ENCODE data around the gene LIF.

The LIF gene

DNA sequence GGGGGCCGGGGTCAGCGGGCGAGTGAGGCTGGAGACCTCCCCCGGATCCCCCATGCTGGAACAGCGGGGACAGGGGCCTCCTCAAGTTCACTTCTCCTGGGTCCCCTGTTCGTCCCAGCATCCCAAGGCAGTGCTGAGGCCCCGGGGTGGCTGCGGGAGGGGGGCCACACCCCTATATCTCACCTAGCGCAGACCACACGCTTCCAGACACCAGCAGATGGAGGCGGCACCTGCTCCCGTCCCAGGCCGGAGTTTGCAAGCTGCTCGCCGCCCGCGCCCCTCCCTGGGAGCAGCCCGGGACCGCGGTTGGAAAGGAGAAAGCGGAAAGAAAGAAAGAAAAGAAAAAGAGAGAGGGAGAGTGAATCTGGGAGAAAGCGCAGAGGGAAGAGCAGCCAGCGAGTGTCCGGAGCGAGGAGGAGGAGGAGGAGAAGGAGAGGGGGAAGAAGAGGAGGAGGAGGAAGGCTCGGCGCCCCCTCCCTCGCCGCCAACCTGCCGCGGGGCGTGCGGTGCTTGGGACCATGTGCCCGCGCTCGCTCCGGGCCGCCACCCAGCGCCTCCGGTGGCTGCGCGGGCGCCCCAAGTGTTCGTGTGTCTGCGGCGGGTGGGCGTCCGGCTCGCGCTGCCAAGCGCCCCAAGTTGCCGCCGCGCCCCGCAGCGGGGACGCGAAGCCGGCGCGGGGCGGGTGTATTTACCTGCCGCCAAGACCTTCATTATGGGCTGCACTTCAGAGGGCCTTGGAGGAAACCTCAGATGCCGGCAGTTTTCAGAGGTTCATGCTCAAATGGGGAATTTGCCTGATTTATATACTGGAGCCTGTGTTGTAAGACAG is at the start of gene LIF:
LIF (minus strand) TSS at position 775 of the 829 bp plus-strand sequence; CDS start at position 711, 64 bp downstream.
- peak; percentile 88 for DNase-seq (ENCODE audit: low spot score)

DNA sequence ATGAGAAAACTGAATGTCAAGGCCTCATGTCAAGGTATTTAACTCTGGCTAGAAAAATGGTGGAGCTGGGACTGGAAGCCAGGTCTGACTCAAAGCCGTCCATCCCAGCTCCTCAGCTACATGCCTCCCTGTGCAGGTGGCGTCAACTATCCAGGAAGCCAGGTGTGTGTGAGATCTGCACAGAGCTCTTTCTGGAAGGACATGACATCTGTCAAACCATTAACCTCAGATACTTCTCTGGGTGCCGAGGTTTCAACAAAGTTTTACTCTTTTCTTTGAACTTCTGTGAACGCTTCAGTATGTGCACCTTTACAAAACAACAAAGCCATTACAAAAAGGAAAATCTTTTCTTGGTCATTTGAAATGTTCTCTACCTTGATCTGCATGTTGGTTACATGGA is 49.8 kb upstream of the LIF start:
- no peak for DNase-seq (ENCODE audit: low spot score)

DNA sequence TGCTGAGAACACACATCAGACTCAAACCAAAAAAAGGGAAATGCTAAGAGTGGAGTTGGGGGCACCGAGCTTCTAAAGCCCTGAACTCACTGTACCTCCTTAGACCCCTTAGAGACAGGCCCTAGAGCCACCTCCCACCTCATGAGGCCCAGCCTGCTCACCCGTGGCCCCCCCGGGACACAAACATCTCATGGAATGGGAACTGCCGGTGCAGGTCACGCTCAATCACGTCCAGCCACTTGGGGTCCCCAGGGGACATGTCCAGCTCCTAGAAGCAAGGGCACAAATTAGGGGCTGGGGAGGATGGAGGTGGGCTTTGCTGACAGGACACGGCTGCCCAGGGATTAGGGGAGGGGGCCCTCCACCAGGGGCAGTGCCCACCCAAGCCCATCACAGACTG is 49.0 kb upstream of the LIF start:
- no peak for DNase-seq (ENCODE audit: low spot score)

DNA sequence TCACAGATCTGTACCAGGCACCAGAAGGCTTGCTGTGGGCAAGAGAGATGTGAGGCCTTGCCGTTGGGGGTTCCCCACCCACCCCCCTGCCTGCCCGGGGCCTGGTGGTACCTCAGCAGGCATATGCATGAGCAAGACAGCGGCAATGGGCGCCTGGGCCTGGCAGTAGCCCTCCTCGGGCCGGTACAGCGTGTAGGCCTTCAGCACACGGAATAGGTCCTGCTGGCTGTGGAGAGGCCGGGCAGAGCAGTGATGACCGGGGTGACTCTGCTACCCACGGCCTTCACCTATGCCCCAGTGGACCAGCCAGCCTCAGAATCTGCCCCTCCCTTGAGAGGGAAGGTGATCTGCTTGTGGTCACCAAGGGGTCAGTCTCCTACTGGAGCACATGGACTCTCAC is 48.3 kb upstream of the LIF start:
- DNase-seq (ENCODE audit: low spot score): no peak

- DNase-seq (ENCODE audit: low spot score): no peak
Observed at GRCh38 chr22:30294066-30294465, 47.5 kb upstream of the LIF start.

DNA sequence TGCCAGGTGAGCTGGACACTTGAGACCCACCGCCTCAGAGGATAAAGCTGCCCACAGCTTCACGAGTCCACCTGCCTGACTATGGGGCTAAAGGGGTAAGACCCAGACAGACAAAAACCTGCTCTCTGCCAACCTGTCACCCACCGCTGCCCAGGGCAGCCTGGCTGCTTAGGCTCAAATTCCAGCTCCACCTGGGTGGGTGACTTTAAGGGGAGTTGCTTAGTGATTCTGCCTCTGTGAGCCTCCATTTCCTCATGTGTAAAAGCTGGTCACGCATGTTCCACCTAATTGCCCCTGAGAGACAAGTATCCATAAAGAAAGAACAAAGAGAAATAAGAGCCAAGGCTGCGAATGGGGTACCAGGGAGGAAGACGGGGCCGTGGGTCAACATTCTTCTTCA is 46.5 kb upstream of the LIF start:
- no peak for DNase-seq (ENCODE audit: low spot score)

DNA sequence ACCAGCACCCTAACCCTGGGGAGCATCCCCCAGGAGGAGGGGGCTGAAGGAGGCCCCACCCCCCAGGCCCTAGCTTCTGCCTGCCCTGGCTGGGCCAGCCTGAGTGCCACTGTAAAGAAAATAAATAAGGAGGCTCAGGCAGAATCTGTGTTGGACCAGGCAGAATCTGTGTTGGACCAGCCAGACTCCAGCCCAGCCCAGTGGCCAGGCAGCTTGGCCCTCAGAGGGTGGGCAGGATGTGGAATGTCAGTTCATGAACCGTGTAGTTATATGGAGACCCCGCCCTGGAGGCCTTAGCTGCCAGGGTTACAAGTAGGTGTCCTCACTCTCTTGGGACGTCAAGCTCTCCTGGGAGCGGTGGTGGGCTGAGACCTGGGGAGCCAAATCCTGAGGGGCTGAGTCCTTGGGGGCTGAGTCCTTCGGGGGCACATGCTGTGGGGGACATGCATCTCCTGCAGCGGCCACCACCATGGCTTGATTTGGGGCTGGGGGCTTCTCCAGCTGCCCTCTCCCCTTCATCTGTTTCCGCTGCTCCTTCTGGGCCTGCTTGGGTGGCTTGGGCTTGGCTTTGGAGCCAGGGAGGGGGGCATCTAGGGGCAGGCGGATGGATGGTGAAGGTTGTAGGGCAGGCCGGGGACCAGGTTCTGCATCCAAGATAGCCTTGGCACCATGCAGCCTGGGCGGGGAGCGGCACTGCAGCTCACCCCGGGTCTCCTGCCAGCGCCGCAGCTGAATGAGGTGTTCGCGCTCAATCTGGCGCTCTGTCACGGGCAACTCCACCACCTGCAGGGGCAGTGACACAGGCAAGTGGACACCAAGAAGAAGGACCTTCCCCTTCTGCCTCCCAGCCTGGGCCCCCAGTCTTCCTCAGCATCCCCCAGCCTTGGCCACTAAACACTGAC is 45.8 kb upstream of the LIF start:
- DNase-seq (ENCODE audit: low spot score): no peak

- peak; percentile 55 for DNase-seq (ENCODE audit: low spot score)
Observed at GRCh38 chr22:30291058-30291892, 44.7 kb upstream of the LIF start.

- peak; percentile 59 for DNase-seq (ENCODE audit: low spot score)
Observed at GRCh38 chr22:30290342-30291057, 43.9 kb upstream of the LIF start.

- DNase-seq (ENCODE audit: low spot score): no peak
Observed at GRCh38 chr22:30289980-30290313, 43.4 kb upstream of the LIF start.

GRCh38 chr22:30289141-30289979 is 42.8 kb upstream of the LIF start, which contains the start of gene CASTOR1:
Gene CASTOR1, minus strand, starts transcription at chr22:30289505. Its CDS starts 8 bp downstream, at chr22:30289497.
- DNase-seq (ENCODE audit: low spot score): peak; percentile 99

DNA sequence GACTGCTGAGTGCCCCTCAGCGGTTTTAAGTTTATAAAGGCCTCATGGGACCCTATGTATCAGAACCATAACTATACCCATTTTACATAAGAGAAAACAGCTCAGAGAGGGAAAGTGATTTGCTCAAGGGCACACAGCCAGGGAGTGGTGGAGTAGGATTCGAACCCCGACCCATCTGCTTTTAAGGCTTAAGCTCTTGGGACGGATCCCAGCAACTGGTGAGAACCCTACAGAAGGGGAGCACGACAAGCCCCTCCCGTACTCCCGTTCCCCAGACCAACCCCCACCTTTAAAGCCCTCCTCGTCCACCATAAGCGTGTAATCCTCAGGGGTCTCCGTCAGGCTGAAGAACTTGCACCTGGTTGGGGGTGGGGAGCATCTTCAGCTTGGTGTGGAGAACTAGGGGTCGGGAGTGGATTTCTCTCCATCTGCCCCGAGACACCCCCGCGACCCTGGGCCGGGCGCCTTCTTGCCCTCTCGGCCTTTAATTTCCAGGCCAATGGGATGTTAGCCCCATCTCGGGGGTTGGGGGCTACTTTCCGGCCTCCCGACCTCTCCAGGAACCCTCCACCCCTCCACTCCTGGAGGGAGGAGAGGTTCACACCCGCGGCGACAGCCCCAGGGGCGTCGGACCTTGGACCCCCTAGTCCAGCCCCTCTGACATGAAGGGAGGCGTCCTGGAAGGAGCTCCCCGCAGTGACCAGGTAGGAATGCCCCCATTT is 42.0 kb upstream of the LIF start:
- DNase-seq (ENCODE audit: low spot score): no peak

DNA sequence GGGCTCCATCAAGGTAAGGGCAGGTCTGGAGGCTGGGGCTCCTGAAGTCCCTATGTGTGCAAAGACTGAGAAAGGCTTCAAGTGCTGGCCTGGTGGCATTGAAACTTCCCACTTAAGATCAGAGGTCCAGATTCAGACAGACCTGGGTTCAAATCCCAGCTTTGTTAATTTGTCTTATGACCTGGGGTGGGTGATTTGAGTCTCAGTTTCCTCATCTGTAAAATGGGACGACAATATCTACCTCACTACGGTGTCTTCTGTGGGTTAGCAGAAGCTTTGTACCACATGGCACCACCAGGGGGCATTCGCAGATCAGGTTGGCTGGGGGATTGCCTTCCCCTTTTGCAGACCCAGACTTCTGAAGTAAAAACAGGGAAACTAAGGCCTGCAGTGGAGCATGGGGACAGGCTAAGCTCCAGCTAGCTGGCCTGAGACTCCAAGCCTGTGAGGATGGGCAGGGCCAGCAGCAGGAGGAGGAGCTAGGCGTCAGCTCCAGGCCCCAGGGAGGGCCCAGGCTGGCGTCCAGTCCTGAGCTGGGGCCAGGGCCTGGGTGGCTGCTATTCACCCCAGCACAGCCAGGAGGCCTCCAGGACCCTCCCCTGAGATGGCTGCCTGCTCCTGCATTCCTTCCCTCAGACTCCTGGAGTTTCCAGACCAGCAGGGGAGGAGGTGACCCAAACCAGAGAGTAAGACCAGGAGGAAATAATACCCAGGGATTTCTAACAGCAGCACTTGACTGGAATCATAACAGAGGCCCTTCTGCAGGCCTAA is 41.3 kb upstream of the LIF start:
- peak; percentile 93 for DNase-seq (ENCODE audit: low spot score)

DNA sequence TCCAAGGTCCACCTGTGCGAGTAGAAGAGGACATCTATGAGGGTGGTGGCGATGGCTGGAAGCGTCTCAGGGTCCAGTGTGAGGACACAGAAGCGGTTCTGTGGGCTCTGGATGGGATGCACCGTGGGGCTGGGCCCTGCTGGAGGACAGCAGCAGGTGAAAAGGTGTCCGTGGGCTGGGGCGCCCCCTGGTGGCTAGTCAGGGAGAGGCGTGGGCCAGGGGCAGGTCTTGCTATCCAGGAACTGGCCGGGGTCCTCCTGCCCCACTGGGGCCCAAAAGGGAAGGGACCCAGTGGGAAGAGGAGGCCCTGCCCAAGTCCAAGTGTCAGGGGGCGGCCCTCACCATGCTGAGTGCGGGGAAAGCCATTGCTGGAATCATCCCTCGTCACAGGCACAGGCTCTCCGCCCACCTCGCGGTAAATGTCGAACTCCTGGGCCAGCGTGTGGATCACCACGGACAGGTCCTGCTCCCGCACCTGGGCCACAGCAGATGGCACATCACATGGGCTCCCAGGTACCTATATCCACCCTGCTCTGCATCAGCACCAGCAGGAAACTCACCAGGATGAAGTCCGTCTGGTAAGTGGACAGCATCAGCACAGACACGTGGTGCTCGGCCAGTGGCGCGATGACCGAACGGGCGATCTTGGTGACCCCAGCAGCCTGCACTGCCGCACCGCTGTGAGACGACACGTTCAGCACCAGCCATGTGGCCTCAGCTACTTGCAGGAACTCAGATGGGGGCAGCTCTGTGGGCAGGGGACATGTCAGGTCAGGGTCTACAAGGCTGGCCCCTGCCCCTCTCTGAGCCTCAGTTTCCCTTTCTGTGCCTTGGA is 40.5 kb upstream of the LIF start:
- peak; percentile 60 for DNase-seq (ENCODE audit: low spot score)

DNA sequence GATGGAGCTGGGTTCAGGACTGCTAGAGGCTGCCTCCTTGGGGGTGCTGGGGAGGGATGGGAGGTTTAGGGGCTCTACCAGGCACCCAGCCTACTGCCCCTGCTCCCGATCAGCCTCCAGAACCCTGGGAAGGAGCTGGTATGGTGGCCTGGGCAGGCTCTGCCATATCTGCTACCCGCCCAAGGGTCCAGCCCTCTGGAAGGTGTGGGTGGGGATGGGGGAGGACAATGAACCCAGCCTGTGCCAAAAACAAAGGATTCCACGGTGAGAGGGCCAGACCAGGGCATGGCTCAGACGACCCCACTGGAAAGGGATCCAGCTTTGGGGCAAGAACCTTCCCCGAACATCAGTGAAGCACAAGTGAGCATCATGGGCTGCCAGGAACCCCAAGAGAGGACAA is 39.8 kb upstream of the LIF start:
- DNase-seq (ENCODE audit: low spot score): no peak

DNA sequence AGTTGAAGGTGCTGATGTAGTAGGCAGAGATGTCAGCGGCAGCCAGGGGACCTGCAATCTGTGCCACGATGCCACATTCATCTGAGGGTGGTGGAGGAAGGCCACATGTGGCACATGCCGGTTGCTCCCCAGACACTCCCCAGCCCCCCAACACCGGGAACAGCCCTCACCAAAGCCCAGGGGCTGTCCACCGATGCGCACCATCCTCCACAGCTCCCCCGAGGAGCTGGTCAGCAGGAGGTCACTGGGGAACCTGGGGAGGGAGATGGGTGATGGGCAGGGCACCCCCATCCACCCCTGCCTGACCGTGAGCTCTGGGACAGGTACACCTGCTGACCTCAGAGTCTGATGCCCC is 39.3 kb upstream of the LIF start:
- no peak for DNase-seq (ENCODE audit: low spot score)

DNA sequence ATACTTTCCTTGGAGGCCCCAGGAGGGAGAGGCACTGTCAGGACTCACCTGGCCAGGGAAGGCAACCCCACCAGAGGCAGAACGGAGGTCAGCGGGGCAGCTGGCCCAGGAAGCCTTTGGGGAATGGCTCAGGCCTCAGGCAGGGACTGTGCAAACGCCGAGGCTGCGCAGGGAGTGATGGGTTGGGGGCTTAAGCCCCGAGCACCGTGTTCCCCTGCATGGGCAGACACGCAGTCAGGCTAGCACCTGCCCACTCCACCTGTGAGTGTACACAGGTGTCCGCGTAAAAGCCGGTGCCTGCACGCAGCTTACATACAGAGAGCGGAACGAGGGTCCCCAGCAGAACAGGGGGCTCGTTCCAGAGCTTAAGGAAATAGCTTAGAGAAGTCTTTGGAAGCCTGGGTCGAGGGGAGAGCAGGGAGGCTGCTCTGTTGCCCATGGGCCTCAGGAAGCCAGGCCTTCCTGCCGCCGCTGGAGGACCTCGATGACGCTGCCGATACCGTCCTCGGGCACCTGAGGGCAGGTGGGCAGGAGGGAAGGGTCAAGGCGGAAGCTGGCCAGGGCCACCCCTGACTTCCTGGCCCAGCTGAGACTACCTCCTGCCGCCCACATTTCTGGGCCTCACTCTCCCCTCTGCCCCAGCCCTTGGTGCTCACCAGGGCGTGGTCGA is 38.8 kb upstream of the LIF start:
- no peak for DNase-seq (ENCODE audit: low spot score)

GRCh38 chr22:30284666-30285065 is 38.1 kb upstream of the LIF start:
- DNase-seq (ENCODE audit: low spot score): no peak

All from AG08396 (cell line).